Left forelimb (tissue), 1 donor: ENCODE data around the gene OBSCN.

Experiments used
- DNase-seq: peaks from one replicate; pipeline ENCODE4 v3.0.0-alpha.2; 2018; ENCODE audit warnings: low spot score

OBSCN gene

GRCh38 chr1:228358039-228358763 is 150.4 kb downstream of the OBSCN start:
- no peak for DNase-seq

GRCh38 chr1:228358764-228359612 is 151.1 kb downstream of the OBSCN start:
- no peak for DNase-seq

GRCh38 chr1:228359613-228360532 is 152.0 kb downstream of the OBSCN start:
- DNase-seq, result no peak

GRCh38 chr1:228360533-228361313 is 152.9 kb downstream of the OBSCN start:
- no peak for DNase-seq

- no peak for DNase-seq
Observed at GRCh38 chr1:228361314-228362140, 153.7 kb downstream of the OBSCN start.

- DNase-seq, result no peak
Observed at GRCh38 chr1:228362141-228362883, 154.5 kb downstream of the OBSCN start.

DNA sequence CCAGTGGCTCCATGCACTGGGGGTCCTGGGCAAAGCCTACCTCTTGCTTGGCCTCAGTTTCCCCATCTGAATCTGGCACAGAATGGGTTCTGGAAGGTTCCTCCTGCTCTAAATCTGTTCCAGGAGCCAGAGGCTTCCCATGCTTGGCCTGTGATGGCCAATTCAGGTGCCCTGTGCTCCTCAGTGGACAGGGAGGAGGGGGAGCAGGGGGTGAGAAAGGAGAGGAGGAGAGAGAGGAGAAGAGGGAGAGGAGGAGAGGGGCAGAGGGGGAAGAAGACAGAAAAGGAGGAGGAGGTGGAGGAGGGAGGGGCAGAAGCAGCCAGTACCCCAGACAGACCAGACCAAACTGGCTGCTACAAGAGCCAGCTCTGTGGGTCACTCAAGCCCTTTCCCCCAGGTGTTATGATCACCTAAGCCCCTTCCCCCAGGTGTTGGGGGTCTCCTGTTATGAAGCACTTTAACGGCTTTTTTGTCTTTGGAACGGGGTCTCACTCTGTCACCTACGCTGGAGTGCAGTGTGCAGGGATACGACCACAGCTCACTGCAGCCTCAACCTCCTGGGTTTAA is 155.1 kb downstream of the OBSCN start:
- DNase-seq, result peak; percentile 42

DNA sequence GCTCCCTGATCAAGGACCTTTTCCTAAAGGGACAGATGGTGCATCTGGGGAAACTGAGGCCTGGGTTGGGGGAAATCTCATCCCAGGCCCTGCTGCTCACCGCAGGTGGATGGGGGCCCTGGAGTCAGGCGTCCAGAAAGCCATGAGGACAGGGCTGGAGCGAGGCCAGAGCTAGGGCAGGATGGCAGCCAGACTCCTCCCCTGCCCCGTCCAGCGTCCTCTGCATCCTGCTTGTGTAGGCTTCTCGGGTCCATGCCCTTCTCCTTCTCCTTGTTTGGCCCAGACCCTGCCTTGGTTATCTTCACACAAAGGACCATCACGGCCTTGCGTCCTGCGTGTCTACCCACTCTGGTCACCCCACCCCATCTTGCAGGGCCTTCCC is 155.8 kb downstream of the OBSCN start:
- DNase-seq, result peak; percentile 40

DNA sequence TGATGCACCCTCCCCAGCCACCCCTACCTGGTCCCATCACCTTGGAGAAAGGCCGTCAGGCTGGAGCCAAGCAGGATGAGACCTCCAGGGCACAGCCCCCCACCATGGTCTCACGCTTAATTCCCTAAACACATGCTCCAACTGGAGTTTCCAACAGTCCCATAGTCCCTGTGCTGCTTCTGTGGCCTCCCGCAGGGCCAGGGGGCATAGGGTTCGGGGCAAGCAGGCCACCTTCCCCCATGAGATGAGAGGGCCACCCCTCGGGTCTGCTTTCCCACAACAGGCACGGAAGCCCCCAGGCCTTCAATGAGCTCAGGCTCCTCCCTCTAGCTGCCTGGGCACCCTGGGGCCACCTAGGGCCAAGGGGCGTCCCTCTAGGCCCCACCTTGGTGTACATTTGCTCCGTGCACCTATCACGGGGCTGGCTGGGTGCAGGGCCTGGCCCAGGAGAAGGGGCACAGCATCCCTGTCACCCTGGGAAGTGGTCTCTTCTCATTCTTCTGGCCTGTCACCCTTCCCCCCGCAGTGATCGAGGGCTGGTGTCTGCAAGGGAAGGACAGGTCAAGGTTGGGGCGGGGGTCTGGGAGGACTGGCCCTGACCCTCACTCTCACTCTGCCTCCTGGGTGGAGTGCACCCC is 156.3 kb downstream of the OBSCN start:
- DNase-seq, result peak; percentile 48

DNA sequence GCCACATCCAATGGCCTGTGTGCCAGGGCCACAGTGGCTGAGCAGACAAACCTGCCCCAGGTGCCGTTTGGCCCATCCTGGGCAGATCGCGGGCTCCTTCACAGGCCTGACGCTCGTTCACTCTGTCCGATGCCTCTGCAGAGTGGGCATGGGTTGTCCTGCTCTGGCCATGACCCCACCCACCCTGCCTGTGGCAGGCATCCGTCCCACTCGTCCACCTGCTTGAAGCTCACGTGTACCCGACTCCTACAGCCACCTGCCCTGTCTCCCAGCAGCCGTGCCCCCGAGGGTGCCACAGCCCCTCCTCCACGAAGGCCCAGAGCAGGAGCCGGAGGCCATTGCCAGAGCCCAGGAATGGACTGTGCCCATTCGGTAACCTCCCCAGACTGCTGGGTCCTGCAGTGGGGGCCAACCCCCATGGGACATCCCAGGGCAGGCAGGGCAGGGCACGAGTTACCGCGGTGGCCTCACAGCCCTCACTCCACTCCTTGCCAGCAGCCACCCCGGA is 156.9 kb downstream of the OBSCN start:
- DNase-seq, result peak; percentile 57

DNA sequence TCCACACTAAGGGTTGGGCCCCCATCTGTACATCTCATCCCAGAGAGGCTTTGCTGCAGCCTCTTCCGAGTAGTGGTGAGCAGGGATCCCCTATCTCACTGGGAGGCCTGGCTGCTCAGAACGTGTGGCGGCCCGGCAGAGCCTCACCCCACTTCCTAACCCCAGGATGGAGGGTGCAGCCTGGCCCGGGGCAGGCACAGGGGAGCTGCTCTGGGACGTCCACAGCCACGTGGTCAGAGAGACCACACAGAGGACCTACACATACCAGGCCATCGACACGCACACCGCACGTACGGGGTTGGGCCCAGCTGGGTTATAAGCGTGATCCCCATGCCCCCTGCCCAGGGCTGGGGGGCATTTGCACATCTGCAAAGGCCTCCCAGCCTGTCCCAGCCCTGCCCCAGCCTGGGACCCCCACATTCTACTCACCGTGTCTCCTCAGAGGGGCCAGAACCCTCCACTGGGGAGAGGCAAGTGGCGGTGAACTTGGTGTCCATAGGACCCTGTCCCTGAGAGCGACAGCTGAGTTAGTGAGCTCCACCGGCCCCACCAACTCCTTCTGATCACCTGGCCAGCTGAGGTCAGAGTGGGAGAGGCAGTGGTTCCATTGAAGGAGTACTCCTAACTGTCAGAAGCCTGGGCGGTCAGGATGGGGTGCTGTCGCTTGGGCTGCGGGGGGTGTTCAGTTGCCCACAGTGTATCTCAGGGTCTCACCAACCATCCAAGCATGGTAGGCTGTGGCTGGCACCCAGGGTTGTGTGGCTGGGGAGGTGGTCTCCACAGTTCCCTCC is 157.6 kb downstream of the OBSCN start:
- DNase-seq, result peak; percentile 59

GRCh38 chr1:228366062-228366865 is 158.4 kb downstream of the OBSCN start:
- DNase-seq, result peak; percentile 60

- DNase-seq, result peak; percentile 55
Observed at GRCh38 chr1:228366866-228367741, 159.3 kb downstream of the OBSCN start.

GRCh38 chr1:228367798-228368791 is 160.3 kb downstream of the OBSCN start:
- peak; percentile 64 for DNase-seq
